Brain pericyte (primary cell): Measurements from ENCODE around the gene COL18A1.

Experiments
- DNase-seq: peaks from one replicate; pipeline ENCODE4 v3.0.0-alpha.2; 2012; ENCODE audit warnings: low read depth, low spot score

COL18A1 gene

GRCh38 chr21:45413922-45414321 lies 9.0 kb downstream of the COL18A1 start:
- no peak for DNase-seq

- no peak for DNase-seq
Observed at GRCh38 chr21:45414396-45415187, 9.6 kb downstream of the COL18A1 start.

DNA sequence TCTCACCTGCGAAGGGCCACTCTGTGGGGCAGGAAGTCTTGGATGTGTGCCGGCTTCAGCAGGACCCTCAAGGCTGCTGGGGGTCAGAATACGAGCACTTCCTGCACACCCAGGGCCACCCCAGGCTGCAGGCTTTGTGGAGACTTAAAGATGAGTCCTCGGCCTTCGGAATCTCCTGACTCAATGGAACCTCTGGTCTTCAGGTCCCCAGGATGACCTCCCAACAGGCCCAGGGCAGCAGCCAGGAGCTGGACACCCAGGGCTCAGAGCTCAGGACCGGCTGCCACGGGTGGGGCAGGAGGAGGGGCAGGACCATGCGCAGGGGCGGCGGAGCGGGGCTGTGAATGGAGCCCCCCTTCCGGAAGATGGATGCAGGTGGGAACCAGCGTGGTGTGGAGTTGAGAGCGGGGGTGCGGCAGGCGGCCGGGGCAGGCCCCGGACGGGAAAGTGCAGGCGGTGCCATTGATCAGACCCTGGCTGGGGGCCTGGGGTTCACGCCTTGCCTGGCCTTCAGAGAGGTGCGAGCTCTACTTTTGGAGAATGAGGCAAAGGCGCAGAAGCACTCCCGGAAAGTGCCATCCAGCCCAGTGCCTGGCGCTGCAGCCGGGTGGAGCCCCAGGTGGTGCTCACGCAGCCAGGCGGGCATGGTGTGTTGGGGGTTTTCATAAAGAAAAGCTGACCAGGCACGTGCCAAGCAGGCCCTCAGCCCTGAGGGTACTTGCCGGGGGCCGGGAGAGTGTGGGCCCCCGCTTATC lies 10.4 kb downstream of the COL18A1 start:
- DNase-seq, result no peak

- no peak for DNase-seq
Observed at GRCh38 chr21:45415943-45416611, 11.1 kb downstream of the COL18A1 start.

DNA sequence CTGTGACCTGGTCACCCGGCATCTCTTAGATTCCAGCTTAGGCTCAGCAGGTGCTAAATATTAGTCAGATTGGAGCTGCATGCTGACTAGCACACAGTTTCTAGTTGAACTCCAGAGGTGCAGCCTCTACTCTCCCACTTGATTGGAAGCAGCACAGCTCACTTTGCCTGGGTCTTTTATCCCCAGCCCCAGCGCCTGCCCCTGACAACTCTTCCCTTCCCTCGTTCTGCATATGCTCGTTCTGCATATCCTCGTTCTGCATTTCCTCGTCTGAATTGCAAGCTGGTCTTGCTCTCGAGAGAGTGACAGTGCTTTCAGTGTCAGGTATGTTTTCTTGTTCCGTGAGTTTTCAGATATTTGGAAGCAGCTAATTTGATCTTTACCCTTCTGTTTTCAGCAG lies 11.7 kb downstream of the COL18A1 start:
- no peak for DNase-seq

DNA sequence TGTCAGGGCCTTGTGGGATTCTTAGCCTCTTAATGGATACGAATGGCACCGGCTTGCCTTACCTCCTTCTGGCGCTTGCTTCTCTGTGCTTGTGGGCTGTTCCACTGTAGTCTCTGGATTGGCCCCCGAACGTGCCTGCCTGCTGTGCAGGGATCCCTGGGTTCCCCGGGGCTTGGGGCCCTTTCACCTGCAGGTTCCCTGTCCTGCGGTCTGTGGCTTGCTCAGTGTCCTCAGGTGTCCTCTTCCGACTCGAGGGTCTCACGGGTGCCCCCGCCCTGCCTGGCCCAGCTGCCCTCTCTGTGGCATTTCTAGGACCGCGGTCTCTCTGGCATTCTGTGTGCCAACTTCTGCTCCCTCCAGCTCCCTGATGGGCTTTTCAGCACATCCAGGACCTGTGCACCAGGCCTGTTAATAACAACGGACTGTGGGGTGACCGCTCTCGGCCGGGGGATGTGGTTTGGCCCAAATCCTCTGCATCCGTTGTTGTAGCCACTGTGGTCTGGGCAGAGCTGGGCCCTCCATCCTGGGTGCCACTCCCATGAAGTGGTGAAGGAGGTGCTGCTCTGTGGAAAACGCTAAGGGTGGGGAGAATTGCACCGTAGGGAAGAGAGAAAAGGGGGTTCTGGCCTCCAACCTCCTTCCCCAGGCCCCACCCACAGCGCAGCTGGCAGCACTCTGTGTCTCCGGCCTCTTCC lies 12.4 kb downstream of the COL18A1 start:
- no peak for DNase-seq

DNA sequence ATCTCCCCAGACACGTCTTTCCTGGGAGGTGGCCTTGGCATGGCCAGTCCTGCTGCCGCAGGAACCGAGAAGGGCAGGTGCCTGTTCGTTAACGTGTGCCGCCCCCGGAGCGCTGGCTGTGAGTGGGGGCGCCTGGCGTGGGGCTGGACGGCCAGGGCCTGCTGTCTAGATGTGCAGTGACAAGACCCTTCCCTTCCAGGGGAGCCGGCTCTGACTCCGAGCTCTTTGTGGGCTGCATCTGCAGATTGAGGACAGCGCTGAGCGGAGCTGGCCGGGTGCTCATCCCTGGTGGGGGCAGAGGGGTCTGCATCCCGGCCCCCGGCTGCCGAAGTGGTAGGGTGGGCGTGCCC lies 13.0 kb downstream of the COL18A1 start:
- DNase-seq, result no peak

DNA sequence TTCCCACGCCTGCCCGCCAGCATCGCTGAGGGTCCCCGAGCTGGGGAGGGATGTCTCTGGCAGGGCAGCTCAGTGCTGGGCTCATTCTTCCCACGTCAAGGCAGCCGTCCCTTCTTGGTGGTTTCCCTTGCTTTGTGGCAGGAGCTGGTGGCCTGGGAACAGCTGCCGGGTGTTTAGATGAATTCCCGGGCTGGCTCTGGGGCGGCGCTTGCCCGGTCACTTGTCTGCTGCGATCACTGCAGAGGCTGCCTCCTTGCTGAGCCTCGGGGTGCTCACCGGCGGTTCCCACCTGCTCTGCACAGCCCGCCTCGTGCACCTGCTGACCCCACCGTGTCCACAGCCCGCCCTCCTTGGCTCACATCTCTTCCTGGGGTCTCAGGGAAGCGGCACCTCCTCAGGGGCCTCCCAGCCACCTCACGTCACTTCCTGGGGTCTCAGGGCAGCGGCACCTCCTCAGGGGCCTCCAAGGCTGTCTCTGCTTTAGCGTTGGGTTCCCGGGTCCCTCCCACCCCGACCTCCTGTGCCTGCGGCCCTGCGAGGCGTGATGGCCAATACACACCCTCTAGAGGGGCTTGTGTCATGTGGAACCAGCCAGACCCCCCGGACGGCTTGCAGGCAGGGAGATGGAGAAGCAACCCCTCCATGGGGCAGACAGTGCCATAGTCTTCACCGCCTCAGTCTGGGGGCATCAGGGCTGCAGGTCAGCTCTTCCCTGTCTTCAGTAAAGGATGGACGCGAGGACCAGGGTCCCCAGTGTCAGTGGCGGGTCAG lies 13.5 kb downstream of the COL18A1 start:
- no peak for DNase-seq

GRCh38 chr21:45419162-45419561 lies 14.2 kb downstream of the COL18A1 start:
- no peak for DNase-seq

DNA sequence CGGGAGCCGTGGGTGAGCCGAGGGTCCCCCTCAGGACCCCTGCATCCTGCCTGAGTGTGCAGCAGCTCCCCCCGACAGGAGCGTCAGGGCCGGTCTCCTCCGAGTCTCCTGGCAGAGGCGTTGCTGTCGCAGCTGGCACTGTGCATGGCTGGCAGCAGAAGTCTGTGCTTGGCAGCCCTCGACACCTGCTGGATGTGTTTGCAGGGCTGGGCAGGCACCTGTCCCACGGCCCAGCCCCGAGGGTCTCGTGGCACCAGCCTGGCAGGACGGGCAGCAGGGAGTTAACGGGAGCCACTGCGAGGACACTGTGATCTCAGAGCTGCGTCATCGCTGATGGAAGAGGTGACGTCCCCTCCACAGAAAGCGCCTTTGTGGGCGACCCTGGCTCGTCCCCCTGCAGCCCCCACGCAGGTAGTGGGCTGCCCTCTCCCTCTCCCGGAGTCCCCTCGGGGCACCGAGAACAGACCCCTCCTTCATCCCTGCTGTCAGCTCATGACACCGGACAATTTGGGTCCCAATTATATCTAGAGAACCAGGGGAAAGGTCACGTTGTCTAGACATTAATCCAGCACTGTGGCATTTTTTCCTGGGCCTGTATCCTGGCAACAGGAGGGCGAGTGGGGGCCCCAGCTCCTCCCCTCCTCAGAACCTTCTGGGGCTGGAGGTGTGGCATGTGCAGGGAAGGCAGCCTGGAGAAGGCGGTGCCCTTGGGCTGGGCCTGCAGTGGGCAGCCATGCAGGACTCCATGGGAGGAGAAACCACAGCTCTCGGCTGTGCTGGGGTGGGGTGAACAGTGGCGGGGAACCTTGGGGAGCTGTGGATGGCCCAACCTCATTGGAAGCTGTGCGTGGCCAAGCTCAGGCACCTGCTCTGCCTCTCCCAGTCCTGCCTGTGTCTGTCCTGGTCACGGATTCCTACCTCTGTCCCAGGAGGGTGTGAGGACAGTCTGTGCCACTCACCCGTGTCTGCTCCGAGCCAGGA lies 15.4 kb downstream of the COL18A1 start:
- DNase-seq, result no peak

GRCh38 chr21:45421071-45421845 lies 16.3 kb downstream of the COL18A1 start:
- no peak for DNase-seq

DNA sequence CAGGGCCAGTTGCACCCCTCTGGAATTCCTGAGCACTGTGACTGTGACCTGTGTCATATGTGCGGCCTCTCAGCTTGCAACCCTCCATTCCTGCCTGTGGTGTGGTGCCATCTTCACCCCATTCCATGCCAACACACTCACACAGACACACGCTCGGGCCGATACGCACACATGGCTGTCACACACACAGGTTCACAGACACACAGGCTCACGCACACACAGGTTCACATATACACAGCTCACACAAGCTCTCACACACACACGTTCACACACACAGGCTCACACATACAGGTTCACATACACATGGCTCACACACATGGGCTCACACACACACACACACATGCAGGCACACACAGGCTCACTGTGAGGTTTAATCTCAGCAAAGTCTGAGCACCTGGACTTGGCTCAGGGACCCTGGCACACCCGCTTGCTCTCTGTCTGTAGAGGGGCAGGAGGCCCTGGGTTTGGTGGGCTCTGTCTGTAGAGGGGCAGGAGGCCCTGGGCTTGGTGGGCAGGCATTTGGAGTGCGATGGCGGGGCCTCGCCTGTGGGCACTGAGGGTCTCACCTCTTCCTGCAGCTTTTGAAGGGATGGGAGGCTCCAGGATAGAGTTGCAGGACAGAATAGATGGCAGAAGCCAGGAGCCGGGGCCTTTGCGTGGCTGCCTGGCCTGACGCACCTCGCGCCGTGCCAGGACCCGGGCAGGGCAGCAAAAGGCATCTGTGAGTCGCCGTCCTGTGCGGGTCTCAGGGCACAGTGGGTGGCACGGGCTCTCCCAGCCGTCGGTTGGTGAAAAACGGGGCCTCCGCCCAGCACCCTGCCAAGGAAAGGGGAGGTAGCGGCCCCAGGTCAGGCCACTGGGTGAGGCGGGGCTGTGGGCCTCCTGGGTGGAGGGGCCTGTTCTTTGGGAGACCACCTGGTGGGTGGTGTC lies 17.1 kb downstream of the COL18A1 start:
- DNase-seq, result no peak

DNA sequence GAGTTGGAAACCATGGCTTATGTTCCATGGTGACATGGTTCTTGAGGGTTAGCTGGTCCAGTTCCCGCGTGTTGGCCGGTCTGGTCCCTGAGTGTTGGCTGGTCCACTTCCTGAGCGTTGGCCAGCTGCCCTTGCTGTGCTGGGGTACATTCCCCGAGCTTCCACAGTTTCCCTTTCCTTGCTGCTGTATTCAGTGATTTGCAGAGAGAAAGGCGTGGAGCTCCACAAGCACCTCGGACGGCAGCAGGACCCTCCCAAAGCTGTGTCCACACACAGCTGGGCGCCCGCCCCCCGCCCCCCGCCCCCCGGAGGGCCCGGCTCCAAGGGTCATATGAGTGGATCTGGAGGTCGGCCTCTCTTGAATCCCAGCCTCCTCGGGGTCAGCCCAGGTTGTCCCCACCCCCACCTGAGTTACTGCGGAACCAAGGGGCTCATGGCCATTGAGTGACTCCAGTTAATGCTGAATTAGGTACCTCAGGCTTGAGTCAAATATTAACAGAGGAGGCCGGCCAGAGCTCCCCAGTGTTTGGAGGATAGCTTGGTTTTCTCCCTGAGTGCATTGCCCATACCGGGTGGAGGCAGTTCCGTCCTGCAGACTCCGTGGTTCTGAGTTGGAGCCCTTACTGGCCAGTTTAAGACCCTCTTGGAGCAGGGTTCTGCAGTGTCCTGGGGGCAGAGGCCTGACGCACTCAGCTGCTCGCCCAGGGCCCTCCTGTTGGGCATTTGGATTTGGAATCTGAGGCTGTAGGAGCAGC lies 18.4 kb downstream of the COL18A1 start:
- no peak for DNase-seq

GRCh38 chr21:45423968-45424853 lies 19.2 kb downstream of the COL18A1 start:
- DNase-seq, result no peak

- no peak for DNase-seq
Observed at GRCh38 chr21:45424854-45425795, 20.2 kb downstream of the COL18A1 start.
